GM19463 (cell line): Measurements from ENCODE around the gene ANKS1A.

ENCODE experiments used
- ATAC-seq: cut with Tn5 transposase; IDR thresholded peaks from one replicate; pipeline ENCODE4 v1.9.1; 2021; ENCODE audit warnings: mild to moderate bottlenecking, moderate library complexity; ENCODE audit not compliant: unreplicated experiment

The ANKS1A gene

GRCh38 chr6:34957231-34957783 is 68.3 kb downstream of the ANKS1A start:
- ATAC-seq = no peak

- no peak for ATAC-seq
Observed at GRCh38 chr6:34958734-34959133, 69.7 kb downstream of the ANKS1A start.

DNA sequence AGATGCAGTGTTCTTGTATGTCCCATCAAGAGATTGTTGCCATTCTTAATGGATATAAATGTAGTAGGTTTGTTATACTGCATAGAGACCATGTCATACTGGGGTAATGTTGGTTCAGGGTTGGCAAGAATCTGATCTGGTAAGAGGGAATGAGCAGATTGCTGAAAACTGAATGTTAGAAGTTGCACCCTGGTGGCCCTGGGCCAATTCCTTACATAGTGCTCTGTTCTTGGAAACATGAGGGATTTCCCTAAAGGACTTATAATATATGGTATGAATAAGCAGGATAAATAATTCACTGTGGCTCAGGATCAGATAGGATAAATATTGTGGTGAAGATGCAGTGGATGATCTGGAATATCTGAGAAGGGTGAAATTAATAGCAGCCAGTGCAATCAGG is 70.2 kb downstream of the ANKS1A start:
- no peak for ATAC-seq

- ATAC-seq = no peak
Observed at GRCh38 chr6:34961082-34961481, 72.0 kb downstream of the ANKS1A start.

DNA sequence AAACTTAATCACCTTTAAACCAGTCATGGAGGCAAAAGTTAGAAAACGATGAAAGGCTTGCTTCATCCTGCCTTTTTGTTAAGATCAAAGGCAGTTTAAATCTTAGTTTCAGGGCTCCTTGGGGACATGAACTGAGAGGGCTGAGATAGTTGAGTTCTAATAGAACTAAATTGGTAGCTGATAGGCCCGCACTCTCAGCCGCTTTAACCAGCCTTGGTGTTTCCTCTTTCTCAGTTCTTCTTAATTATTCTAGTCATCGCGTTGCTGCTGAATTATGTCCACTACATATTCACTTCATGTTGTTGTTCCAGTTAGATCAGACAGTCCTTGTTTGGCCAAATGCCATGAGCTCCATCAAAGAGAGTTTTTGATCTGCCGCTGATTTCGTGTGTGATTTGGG is 72.5 kb downstream of the ANKS1A start:
- no peak for ATAC-seq

GRCh38 chr6:34964564-34964963 is 75.5 kb downstream of the ANKS1A start:
- ATAC-seq = no peak

DNA sequence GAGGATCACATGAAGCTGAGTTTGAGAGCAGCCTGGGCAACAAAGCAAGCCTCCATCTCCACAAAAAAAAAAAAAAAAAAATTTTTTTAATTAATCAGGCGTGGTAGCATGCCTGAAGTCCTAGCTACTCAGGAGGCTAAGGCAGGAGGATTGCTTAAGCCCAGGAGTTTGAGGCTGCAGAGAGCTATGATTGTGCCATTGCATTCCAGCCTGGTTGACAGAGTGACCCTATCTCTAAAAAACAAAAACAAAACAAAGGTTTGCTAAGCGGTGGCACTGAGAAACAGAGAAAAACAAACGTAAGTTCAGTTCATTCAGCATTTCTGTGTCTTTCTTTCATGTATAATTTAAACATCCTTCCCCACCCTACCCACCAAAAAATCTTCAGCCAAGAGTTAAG is 78.4 kb downstream of the ANKS1A start:
- no peak for ATAC-seq

DNA sequence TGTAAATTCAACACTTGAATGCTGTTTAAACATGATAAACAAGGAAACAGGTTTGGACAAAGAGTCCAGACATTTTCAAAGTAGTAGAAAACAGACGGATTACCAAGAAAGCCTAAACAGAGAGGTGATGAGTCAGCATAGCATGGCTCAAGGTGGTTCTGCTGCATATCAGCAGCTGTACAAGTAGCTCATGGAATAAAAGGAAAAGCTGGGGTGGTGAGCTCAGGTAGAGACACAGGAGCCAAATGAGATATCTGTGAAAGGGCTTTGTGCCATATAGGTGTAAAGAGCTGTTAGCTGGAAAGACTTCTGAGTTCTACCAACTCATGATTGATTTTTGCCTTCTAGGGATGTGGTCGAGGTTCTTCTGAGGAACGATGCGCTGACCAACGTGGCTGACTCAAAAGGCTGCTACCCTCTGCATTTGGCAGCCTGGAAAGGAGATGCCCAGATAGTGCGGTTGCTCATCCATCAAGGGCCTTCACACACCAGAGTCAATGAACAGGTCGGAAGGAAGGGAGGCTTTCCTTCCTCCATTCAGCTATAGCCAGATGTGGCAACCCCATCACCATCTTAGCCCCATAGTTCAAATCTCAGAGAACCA is 80.7 kb downstream of the ANKS1A start:
- ATAC-seq = no peak

DNA sequence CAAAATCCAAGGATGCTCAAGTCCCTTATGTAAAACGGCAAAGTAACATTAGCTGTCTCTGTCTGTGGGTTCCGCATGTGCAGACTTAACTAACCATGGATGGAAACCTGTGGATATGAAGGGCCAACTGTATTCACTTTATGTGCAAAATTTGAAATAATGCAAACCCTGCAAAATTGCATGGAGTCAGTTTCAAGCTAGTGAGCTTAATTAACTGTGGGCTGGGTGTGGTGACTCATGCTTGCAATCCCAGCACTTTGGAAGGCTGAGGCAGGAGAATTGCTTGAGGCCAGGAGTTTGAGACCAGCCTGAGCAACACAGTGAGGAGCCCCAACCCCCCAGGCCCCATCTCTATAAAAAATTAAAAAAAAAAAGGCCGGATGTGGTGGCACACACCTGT is 81.4 kb downstream of the ANKS1A start:
- no peak for ATAC-seq

GRCh38 chr6:34970957-34971356 is 81.9 kb downstream of the ANKS1A start:
- no peak for ATAC-seq

DNA sequence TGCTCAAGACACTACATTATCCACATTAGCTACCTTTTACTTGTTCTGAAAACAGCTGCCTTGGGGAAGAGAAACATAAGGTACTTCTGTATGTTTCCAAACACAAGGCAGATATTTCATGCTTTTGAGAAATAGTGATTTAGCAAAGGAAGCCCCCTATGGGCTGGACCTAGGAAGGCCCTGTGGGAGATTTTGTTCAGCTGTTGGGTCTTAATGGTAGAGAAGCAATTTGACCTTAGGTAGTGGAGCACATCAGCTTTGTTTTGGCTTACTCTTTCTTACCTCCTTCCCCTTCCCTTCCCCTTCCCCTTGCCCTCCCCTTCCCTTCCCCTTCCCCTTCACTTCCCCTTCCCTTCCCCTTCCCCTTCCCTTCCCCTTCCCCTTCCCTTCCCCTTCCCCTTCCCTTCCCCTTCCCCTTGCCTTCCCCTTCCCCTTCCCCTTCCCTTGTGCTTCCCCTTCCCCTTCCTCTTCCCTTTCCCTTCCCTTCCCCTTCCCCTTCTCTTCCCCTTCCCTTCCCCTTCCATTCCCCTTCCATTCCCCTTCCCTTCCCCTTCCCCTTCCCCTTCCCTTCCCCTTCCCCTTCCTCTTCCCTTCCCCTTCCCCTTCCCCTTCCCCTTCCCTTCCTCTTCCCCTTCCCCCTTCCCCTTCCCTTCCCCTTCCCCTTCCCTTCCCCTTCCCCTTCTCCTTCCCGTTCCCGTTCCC is 84.6 kb downstream of the ANKS1A start:
- no peak for ATAC-seq

- ATAC-seq = no peak
Observed at GRCh38 chr6:34974249-34974642, 85.2 kb downstream of the ANKS1A start.

- ATAC-seq = no peak
Observed at GRCh38 chr6:34976239-34976638, 87.2 kb downstream of the ANKS1A start.

- ATAC-seq = no peak
Observed at GRCh38 chr6:34979218-34979617, 90.2 kb downstream of the ANKS1A start.

DNA sequence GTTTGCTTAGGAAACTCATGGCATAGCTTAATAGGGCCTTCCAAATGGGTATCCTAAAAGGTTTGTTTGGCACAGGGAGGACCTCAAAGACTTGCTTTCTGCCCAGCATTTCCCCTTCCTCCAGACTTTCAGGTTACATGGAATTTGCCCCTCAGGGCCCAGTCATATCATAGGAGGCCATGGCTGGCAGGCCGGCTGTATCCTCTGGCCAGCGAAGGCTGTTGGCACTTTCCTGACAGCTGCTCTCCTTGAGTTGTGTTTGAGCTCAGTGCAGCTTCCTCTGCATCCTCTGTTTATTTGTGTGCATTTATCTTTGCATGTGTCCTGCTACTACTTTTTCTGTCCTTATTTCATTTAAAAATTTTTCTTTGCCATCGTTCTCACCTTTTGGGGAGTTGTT is 90.9 kb downstream of the ANKS1A start:
- ATAC-seq = no peak

DNA sequence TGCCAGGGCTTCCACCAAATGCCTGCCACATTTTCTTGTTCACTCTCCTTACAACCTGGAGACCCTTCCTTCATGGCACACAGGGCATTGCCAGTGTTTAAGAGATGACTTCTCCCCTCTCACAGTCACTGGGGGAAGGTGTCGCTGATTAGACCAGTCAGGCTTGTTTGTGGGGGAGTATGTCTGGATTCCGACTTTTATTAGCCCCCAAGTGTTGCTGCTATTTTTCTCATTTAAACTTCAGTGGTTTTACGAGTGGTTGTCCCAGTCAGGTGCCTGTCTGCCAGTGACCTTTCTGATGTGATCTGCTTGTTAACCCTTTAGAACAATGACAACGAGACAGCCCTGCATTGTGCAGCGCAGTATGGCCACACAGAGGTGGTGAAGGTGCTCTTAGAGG is 92.3 kb downstream of the ANKS1A start:
- ATAC-seq = no peak

DNA sequence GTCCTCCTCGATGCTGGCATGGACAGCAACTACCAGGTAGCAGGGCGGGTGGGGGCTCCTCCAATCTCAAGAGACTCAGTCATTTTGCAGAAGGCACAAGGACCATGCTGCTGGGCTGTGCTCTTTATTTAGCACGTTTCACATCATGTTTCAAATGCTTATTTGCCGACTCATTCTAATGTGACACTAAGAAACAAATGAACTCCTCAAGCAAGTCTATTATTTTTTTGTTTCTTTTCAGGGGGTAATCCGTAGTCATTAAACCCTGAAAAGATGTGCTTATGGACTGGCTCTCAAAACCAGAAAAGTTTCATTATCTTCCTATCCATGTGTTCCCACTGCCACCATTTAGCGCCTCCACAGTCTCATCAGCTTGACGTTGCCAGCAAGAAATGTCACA is 92.9 kb downstream of the ANKS1A start:
- no peak for ATAC-seq

DNA sequence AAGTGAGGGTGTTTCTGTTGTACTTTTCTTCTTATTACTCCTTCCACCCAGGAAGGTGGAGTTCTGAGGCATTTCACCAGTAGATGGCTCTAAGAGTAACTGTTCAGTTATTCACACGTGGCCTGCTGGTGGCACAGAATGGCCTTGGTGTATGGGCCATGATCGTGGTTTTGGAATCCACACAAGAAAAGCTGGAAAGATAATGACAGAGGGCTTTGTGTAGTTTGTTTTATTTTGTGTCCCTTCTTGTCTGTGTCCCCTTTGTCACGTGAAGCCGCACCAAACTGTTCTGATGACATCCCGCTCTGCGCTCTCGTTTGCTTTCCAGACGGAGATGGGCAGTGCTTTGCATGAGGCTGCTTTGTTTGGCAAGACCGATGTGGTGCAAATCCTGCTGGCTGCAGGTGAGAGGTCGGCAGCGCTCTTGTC is 93.4 kb downstream of the ANKS1A start:
- no peak for ATAC-seq

GRCh38 chr6:34984416-34984815 is 95.4 kb downstream of the ANKS1A start:
- ATAC-seq = no peak

DNA sequence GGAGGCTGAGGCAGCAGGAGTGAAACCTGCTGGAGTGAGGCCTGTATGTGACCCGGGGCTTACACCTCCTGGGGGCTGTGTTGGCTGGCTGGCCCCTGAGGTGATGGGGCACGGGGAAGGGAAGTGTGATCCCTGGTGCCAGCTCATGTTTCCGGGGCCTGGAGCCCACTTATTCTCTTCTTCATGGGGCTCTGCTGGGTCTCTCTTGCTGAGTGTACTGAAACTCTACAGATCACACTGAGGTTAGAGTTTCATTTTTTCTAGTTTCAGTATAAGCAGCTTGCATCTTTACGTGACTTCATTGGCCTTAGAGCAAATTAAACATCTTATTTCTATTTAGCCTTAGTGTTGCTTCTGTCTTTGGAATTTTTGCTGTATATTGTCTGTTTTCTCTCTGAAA is 96.2 kb downstream of the ANKS1A start:
- no peak for ATAC-seq

DNA sequence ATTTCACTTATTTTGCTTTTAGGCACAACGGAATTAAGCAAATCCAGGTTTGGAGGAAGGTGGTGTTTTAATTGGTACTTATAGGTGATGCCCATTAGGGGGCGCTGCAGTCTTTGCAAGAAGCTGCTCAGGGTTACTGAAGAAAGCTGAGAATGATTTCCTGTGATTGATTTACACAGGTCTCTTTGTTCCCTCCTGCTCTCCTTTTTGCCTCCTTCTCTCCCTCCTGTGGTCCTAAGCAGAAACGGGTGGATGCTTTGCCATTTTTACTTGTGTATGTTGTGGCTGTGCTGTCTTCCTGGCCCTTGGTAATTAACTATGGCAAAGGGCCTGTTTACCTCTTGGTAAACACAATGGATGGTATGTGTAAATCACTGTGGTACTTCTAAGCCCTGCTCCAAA is 97.8 kb downstream of the ANKS1A start:
- ATAC-seq = no peak

GRCh38 chr6:34987506-34987905 is 98.5 kb downstream of the ANKS1A start:
- ATAC-seq = no peak
